ENCODE results near the gene COL9A3. TPM values are rescaled to one million over a fixed set of nuclear protein-coding genes. Genes with fewer than 3 reads are reported as not detected.

Gene COL9A3
- total and polyA plus RNA-seq, 8 donors = 2.3 to 107 (median 56.2) TPM

- no peak overlapping the region for H3K27ac ChIP-seq
- no peaks in the 10 kb centered on the region for H3K9me3 ChIP-seq
- no peaks in the 10 kb centered on the region for H3K36me3 ChIP-seq
- DNase-seq (no peak), ATAC-seq (no peak)
- peaks cover 0 to 25% of the 10 kb centered on the region in 2 donors for H3K27me3 ChIP-seq
- peaks cover 0 to 23% of the 10 kb centered on the region in 2 donors for H3K4me1 ChIP-seq
- no peak overlapping the region for H3K4me3 ChIP-seq
- no peak for TF ChIP-seq CTCF (IDR thresholded peaks at IDR 0.05)
- intact Hi-C loops (cut with DNase I) = no loop called here
Measured at GRCh38 chr20:62782149-62782892, 34.5 kb upstream of the COL9A3 start.

- intact Hi-C loops (cut with DNase I) = no loop called here
- peaks cover 0 to 26% of the 10 kb centered on the region in 2 donors for H3K4me1 ChIP-seq
- no peak overlapping the region for H3K27ac ChIP-seq
- H3K27me3 ChIP-seq = peaks cover 0 to 25% of the 10 kb centered on the region in 2 donors
- no peak overlapping the region for H3K4me3 ChIP-seq
- DNase-seq = no peak
- H3K36me3 ChIP-seq = no peaks in the 10 kb centered on the region
- no peaks in the 10 kb centered on the region for H3K9me3 ChIP-seq
- TF ChIP-seq CTCF (IDR thresholded peaks at IDR 0.05) = no peak
- ATAC-seq = no peak
Measured at GRCh38 chr20:62782893-62783278, 34.0 kb upstream of the COL9A3 start.

GRCh38 chr20:62784497-62784896 is 32.4 kb upstream of the COL9A3 start:
- Histone ChIP-seq H3K36me3 (no peaks in the 10 kb centered on the region), H3K27me3 (peaks cover 0 to 23% of the 10 kb centered on the region in 2 donors), H3K27ac (no peak overlapping the region), H3K9me3 (no peaks in the 10 kb centered on the region), H3K4me3 (no peak overlapping the region), H3K4me1 (peaks cover 0 to 32% of the 10 kb centered on the region in 2 donors)
- no peak for ATAC-seq
- no peak for DNase-seq
- intact Hi-C loops (cut with DNase I) = no loop called here
- TF ChIP-seq CTCF (IDR thresholded peaks at IDR 0.05) = no peak

- no peak for DNase-seq
- Histone ChIP-seq H3K36me3 (no peaks in the 10 kb centered on the region), H3K4me3 (no peak overlapping the region), H3K4me1 (peaks cover 0 to 32% of the 10 kb centered on the region in 2 donors), H3K27ac (no peak overlapping the region), H3K27me3 (peaks cover 0 to 14% of the 10 kb centered on the region in 2 donors), H3K9me3 (no peaks in the 10 kb centered on the region)
- ATAC-seq = no peak
- TF ChIP-seq CTCF (IDR thresholded peaks at IDR 0.05) = no peak
- intact Hi-C loops (cut with DNase I) = no loop called here
Measured at GRCh38 chr20:62785393-62785792, 31.5 kb upstream of the COL9A3 start.

- H3K4me3 ChIP-seq = no peak overlapping the region
- no peaks in the 10 kb centered on the region for H3K9me3 ChIP-seq
- ATAC-seq (no peak), DNase-seq (no peak)
- H3K36me3 ChIP-seq = no peaks in the 10 kb centered on the region
- TF ChIP-seq CTCF (IDR thresholded peaks at IDR 0.05) = no peak
- peaks cover 0 to 11% of the 10 kb centered on the region in 2 donors for H3K27me3 ChIP-seq
- no peak overlapping the region for H3K27ac ChIP-seq
- intact Hi-C loops (cut with DNase I) = no loop called here
- peaks cover 0 to 37% of the 10 kb centered on the region in 2 donors for H3K4me1 ChIP-seq
Measured at GRCh38 chr20:62786157-62786556, 30.7 kb upstream of the COL9A3 start.
